HG03045 (cell line): ENCODE data around the gene LRRN1.

Source experiments
- ATAC-seq: cut with Tn5 transposase; IDR thresholded peaks from one replicate; pipeline ENCODE4 v1.9.1; 2021; ENCODE audit warnings: mild to moderate bottlenecking, moderate library complexity; ENCODE audit not compliant: unreplicated experiment

LRRN1 gene

DNA sequence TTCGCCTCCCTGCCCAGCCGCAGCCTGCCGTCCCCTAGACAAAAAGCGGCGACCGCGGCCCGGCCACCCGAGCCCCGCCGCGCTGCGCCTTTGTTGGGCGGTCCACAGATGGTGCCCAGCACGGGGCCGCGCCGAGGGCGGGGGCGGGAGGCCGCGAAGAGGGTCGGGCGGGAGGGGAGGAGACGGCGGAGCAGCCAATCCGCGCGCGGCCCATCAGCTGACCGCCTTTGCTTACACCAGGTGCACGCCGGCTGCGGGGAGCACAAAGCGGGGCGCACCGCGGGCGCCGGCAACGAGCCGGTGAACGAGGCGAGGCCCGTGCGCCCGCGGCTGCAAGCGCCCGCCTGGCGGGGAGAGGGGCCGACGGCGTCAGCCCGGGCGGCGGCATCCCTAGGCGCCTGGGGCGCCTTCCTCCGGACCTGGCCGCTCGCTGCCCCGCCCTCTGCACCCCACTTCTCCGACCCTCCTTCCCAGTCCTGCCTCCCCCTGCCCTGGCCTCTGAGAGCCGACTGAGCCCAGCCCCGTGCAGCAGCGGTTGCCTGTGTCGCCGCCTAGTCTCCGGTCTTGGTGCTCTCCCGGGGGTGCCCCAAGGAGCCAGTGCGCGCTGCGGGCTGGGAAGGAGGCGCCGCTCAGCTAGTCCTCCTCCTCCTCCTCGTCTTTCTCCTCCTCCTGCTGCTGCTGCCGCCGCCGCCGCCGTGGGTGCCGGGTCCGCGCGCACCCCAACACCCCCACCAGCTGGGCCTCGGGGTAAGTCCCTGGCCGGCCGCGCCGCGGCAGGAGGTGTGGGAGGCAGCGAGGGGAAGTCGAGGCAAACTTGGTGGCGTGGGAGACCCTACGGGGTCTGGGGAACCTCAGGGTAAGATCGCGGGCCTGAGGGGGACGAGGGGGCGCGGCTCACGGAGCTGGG is at the start of gene LRRN1:
Gene LRRN1, plus strand, starts transcription at position 259 of the 907 bp plus-strand sequence. CDS start 45,211 bp downstream, outside the sequence.
- ATAC-seq: no peak

DNA sequence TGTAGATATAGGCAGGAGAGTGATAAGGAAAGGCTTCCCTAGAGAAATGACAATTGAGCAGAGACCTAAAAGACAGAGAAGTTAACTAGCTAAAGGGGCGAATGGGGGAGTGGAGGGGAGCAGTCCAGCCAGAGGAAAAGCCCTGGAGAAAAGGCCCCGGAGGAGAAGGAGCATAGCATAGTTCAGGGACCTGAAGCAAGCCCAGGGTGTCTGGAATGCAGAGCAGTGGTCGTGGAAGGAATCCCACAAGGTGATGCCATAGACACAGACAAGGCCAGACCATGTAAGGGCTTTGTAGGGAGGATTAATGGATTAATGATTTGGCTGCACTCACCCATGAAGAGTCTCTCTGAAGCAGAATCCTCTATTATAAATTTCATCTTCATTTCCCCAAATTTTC is 45.8 kb upstream of the LRRN1 start:
- no peak for ATAC-seq

GRCh38 chr3:3765661-3766060 is 33.6 kb upstream of the LRRN1 start:
- ATAC-seq: no peak

- no peak for ATAC-seq
Measured at GRCh38 chr3:3766140-3766539, 33.1 kb upstream of the LRRN1 start.

DNA sequence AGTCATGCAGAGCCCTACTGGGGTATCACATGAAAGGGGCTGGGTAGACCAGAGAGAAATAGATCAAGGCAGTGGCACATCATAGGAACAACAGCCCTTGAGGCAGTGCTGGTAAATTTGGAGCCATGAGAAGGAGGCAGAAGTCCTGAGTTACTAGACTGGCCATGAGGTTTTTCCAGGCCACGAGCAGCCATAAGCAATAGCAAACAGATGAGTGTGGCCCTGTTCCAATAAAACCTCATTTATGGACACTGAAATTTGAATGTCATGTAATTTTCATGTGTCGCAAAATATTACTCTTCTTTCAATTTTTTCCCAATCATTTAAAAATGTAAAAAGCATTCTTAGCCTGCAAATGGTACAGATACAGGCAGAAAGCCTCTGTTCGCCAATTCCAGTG is 28.1 kb upstream of the LRRN1 start:
- ATAC-seq: no peak

GRCh38 chr3:3771567-3771966 is 27.7 kb upstream of the LRRN1 start:
- no peak for ATAC-seq

- no peak for ATAC-seq
Measured at GRCh38 chr3:3772338-3772737, 26.9 kb upstream of the LRRN1 start.

DNA sequence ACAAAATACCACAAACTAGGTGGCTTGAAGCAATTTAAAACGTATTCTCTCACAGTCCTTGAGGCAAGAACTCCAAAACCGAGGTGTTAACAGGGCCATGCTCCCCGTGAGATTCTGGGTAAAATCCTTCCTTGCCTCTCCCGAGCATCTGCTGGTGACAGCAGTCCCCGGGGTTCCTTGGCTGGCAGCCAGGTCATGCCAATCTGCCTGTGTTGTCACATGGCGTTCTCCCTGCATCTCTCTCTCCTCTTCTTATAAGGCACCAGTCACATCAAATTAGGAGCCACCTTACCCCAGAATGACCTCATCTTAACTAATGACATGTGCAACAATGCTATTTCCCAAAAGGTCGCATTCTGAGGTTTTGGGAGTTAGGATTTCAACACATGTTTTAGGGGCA is 26.3 kb upstream of the LRRN1 start:
- ATAC-seq: no peak

- ATAC-seq: no peak
Measured at GRCh38 chr3:3776607-3777006, 22.6 kb upstream of the LRRN1 start.

GRCh38 chr3:3778216-3778615 is 21.0 kb upstream of the LRRN1 start:
- no peak for ATAC-seq

GRCh38 chr3:3778641-3779270 is 20.5 kb upstream of the LRRN1 start:
- ATAC-seq: no peak

DNA sequence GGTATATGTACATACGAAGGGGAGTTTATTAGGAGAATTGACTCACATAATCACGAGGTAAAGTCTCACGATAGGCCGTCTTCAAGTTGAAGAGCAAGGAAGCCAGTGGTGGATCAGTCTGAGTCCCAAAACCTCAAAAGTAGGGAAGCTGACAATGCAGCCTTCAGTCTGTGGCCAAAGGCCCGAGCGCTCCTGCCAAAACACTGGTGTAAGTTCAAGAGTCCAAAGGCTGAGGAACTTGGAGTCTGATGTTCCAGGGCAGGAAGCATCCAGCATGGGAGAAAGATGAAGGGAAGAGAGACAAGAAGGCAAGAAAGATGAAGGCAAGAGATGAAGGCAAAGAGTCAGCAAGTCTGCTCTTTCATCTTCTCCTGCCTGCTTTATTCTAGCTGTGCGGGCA is 16.8 kb upstream of the LRRN1 start:
- ATAC-seq: no peak

DNA sequence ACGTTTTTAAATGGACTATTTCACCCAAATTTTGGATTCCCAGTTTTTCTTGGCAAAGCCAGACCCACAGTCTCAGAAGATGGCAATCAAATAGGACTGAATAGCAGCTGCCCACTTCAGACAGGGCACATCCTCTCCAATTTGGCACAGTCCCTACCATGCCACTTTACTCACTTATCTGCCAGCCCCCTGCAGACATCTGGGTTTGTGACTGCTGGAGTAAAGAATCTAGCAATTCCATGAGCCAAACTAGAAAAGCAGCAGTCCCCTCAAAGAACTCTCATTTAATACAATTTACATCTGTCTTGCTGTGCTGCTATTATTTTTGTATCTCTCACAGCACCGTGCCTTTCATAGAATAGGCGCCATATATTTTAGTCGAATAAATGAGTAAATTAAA is 16.0 kb upstream of the LRRN1 start:
- ATAC-seq: no peak

DNA sequence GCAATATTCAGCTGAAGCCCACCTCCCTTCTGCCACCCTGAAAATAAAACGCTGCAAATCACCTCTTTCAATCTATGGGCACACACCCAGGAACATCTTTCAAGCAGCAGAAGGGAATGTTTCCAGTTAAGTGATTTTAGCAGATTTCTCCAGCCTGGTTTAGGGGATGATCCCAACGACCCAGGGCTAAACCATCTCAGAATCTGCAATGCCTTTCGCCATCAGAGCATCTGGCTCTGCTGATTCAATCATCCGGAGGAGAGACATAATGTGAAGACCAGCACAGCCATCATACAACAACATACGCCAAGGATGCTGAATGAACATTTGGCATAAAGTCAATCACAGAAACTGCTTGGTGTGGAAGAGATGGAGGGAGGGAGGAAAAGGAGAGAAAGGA is 15.5 kb upstream of the LRRN1 start:
- ATAC-seq: no peak

GRCh38 chr3:3792391-3792790 is 6.8 kb upstream of the LRRN1 start:
- ATAC-seq: no peak

DNA sequence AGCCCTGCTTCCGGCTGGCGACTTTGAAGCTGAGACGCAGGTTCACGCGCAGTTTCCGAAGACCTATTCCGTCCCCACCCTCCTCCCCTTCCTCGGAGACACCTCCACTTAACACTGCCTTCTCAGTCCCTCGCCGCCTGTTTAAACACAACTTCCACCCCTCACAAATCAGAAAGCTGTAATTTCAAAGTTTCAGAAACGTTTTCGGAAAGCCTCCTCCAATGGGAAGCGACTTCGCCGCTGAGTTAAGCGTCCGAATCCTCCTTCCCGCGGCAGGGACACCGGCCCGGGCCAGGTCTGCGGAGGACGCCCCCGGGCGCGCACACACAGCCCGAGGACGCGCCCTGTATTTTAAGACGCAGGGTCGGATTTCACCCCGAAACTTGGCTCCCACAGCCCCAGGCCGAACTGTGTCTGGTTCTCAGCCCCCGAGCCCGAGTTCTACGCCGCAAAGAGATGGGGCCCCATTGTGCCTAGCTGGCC is 559 bp upstream of the LRRN1 start:
- ATAC-seq: no peak

- ATAC-seq: no peak
Measured at GRCh38 chr3:3800080-3800455, 837 bp downstream of the LRRN1 start.

- no peak for ATAC-seq
Measured at GRCh38 chr3:3800685-3801493, 1.7 kb downstream of the LRRN1 start.

GRCh38 chr3:3801494-3801841 is 2.2 kb downstream of the LRRN1 start:
- no peak for ATAC-seq

DNA sequence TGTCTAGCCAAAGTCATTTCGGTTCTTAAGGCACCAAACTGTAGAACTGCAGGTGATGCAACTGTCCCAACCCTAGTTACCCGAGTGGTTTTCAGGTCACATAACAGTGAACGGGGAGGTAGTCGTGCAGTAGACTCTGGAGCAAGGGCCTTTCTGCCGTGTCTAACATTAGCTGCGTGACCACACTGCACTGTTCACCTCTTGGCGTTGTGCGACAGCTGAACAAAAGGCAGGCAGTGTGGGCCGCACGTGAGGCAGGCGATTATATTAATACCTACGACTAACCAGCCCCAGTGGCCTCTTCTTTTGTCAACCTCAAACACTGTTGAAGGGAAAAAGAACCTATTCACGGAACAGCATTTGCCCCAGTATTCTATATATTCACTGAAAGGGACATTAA is 2.8 kb downstream of the LRRN1 start:
- no peak for ATAC-seq

GRCh38 chr3:3804560-3804959 is 5.3 kb downstream of the LRRN1 start:
- ATAC-seq: no peak

- ATAC-seq: no peak
Measured at GRCh38 chr3:3806092-3806491, 6.9 kb downstream of the LRRN1 start.
